Tibial nerve (tissue), 4 donors: Measurements from ENCODE around the gene PRRC2B. TPM values are rescaled to one million over a fixed set of nuclear protein-coding genes. Genes with fewer than 3 reads are reported as not detected.

Experiments used
- DNase-seq, 2 donors: peaks; one replicate each; pipeline ENCODE4 v3.0.0-alpha.2; 2019; ENCODE audit warnings: low spot score in 2 of 2
- H3K27ac ChIP-seq, 4 donors: fragments of 200-600 bp; sonication (generic) in 3 of 4; one replicate each; pipeline ENCODE4 v1.5.1; 2017 to 2019; ENCODE audit warnings: mild to moderate bottlenecking in 1 of 4
- H3K27me3 ChIP-seq, 2 donors: fragments of 200-600 bp; sonication (generic) in 1 of 2; one replicate each; pipeline versions ENCODE4 v1.5.1 to v1.6.0; 2017 to 2019
- H3K36me3 ChIP-seq, 3 donors: fragments of 200-600 bp; sonication (generic); one replicate each; pipeline ENCODE4 v1.5.1; 2018 to 2019
- H3K4me1 ChIP-seq, 4 donors: fragments of 200-600 bp; sonication (generic) in 3 of 4; one replicate each; pipeline ENCODE4 v1.5.1; 2017 to 2019
- H3K4me3 ChIP-seq, 4 donors: fragments of 200-600 bp; sonication (generic) in 3 of 4; one replicate each; pipeline ENCODE4 v1.5.1; 2017 to 2019; ENCODE audit warnings: mild to moderate bottlenecking in 1 of 4, moderate library complexity in 1 of 4
- H3K9me3 ChIP-seq, 4 donors: fragments of 200-600 bp; sonication (generic) in 3 of 4; one replicate each; pipeline ENCODE4 v1.5.1; 2017 to 2019
- EP300 ChIP-seq, 2 donors: sonication (generic); formaldehyde crosslinking; IDR thresholded peaks; one replicate each; pipeline ENCODE4 v1.6.1; 2017; ENCODE audit warnings: antibody characterized with exemption in 2 of 2, mild to moderate bottlenecking in 1 of 2
- POLR2A ChIP-seq, 2 donors: fragments of 450-650 bp; IDR thresholded peaks; one replicate each; pipeline ENCODE4 v1.6.1; 2017; ENCODE audit warnings: antibody characterized with exemption in 2 of 2, mild to moderate bottlenecking in 2 of 2, moderate library complexity in 2 of 2
- WGBS, 2 donors: methylation state at CpG; one replicate each; pipeline ENCODE4 v1.1.5; 2018; 5-methylcytosine and 5-hydroxymethylcytosine counted together
- total RNA-seq, 4 donors: library from RNA; depleted of rRNA; stranded (reverse); fragments of >200 nt; gene quantifications; one replicate each; pipeline ENCODE4 v1.1.0, GENCODE V29; 2016
- TF ChIP-seq, protein P1 (sequence below), 5 experiments: fragments of 200-600 bp in 3 of 5; fragments of 450-650 bp in 2 of 5; sonication (generic) in 3 of 5; IDR thresholded peaks; one replicate each; pipeline ENCODE4 v1.5.1; 2016 to 2019; ENCODE audit warnings: antibody characterized with exemption in 5 of 5, mild to moderate bottlenecking in 3 of 5, moderate library complexity in 2 of 5

The PRRC2B gene
- total RNA-seq, 4 donors from 2014 or later: 94.8 to 236 (median 174) TPM

DNA sequence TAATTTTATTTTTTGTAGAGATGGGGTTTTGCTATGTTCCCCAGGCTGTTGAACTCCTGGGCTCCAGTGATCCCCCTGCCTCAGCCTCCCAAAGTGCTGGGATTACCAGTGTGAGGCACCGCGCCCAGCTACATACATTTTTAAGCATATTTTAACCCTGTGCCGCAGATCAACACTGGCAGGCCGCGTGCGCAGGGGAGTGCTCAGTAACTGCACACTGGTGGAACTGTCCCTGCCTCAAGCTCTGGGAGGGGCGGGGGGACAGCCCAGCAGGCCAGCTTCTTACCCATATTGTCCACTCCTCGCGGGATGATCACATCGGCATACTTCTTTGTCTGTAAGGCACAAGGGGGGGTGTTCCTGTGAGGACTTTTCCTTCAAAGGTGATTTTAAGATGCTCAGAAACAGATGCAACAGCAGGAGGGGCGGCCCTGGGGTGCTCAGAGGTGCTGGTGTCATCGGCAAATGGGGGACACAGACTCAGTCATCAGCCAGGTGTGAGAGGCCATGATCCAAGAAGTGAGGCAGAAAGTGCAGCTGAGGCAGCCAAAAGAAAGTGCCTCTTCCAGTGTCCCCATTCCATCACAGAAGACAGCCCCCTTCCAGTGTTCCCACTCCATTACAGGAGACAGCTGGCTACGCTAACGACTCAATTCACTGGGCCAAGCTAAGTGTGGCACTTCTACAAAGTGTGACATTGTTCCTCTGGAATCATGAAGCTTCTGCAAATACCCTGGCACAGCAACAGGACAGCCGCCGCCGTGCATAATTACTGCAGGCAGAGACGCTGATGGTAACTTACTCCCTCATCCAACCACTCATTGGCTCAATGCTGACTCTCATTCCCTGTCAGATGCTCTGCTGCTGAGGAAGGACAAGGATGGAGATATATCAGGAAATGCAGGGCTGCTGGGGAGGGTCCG, 132.0 kb downstream of the PRRC2B start:
- H3K4me1 ChIP-seq: peaks cover 0 to 13% (median 10%) of the 10 kb centered on the region in 4 donors
- H3K4me3 ChIP-seq: no peak overlapping the region
- H3K27me3 ChIP-seq: no peaks in the 10 kb centered on the region
- 86 to 88% methylated on average over 19 of the region's 19 CpGs for WGBS, 2 donors
- peaks cover 4 to 87% (median 9%) of the 10 kb centered on the region in 3 donors for H3K36me3 ChIP-seq
- H3K27ac ChIP-seq: no peak overlapping the region
- no peak for DNase-seq
- H3K9me3 ChIP-seq: no peaks in the 10 kb centered on the region
- TF ChIP-seq, protein P1, sequence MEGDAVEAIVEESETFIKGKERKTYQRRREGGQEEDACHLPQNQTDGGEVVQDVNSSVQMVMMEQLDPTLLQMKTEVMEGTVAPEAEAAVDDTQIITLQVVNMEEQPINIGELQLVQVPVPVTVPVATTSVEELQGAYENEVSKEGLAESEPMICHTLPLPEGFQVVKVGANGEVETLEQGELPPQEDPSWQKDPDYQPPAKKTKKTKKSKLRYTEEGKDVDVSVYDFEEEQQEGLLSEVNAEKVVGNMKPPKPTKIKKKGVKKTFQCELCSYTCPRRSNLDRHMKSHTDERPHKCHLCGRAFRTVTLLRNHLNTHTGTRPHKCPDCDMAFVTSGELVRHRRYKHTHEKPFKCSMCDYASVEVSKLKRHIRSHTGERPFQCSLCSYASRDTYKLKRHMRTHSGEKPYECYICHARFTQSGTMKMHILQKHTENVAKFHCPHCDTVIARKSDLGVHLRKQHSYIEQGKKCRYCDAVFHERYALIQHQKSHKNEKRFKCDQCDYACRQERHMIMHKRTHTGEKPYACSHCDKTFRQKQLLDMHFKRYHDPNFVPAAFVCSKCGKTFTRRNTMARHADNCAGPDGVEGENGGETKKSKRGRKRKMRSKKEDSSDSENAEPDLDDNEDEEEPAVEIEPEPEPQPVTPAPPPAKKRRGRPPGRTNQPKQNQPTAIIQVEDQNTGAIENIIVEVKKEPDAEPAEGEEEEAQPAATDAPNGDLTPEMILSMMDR (IDR thresholded peaks at IDR 0.05): no peak
- no peak for TF ChIP-seq POLR2A (IDR thresholded peaks at IDR 0.05)
- TF ChIP-seq EP300 (IDR thresholded peaks at IDR 0.05): no peak

DNA sequence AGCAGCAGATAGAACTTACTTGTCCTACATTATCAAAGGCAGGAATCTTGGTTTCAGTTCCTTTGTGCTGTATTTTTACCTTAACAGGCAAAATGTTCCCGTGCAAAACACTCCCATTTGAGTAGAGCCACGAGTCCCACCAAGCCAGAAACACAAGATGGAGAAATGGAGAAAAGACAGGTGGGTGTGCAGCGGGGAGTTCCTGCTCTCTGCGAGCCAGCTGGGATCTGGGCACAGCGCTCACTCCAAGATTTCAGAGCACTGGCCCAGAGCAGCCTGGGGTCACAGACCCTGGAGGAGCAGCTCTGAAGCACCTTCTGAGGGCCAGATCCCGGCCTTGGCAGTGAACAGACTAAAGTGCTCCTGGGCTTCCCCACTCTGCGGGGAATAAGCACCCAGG, 134.3 kb downstream of the PRRC2B start:
- Histone ChIP-seq H3K4me3 (no peak overlapping the region), H3K27me3 (no peaks in the 10 kb centered on the region), H3K9me3 (no peaks in the 10 kb centered on the region), H3K27ac (no peak overlapping the region), H3K4me1 (peaks cover 0 to 18% (median 12%) of the 10 kb centered on the region in 4 donors), H3K36me3 (peaks cover 4 to 64% (median 9%) of the 10 kb centered on the region in 3 donors)
- no peak for DNase-seq
- WGBS, 2 donors: 77 to 90% methylated on average over 7 of the region's 7 CpGs
- TF ChIP-seq EP300 (IDR thresholded peaks at IDR 0.05): no peak
- TF ChIP-seq, protein P1 (IDR thresholded peaks at IDR 0.05): no peak
- no peak for TF ChIP-seq POLR2A (IDR thresholded peaks at IDR 0.05)

DNA sequence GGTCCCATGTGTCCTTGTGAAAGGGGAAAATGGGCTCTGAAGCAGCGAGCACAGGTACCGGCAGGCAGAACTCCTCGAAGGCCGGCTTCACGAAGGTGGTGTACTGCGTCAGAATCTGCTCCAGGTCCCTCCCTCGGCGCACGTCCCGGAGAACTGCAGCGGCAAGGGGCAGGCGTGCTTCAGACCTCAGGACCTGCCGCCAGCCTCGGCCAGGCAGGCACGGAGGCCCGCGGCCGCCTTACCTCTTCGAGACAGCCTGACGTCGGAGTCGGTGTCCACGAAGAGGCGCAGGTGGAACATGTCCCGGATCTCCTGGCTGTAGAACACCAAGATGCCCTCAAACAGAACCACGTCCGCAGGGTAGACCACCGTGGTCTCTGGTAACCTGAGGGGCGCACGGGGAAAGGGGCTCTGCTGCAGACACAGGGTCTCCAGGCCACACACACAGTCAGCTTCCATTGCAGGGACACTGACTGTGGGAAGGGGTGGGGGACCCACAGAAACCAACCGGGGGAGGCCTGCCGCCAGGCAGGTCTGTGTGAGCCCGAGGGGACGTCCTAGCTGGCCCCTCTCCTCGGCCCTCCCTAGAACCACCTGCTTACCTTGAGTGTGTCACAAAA, 135.1 kb downstream of the PRRC2B start:
- no peak for TF ChIP-seq EP300 (IDR thresholded peaks at IDR 0.05)
- TF ChIP-seq, protein P1 (IDR thresholded peaks at IDR 0.05): no peak
- no peak for TF ChIP-seq POLR2A (IDR thresholded peaks at IDR 0.05)
- Histone ChIP-seq H3K4me3 (no peak overlapping the region), H3K27me3 (no peaks in the 10 kb centered on the region), H3K36me3 (peaks cover 4 to 56% (median 9%) of the 10 kb centered on the region in 3 donors), H3K27ac (no peak overlapping the region), H3K4me1 (peaks cover 0 to 18% (median 12%) of the 10 kb centered on the region in 4 donors), H3K9me3 (no peaks in the 10 kb centered on the region)
- no peak for DNase-seq
- 86 to 91% methylated on average over 22 to 29 of the region's 35 CpGs for WGBS, 2 donors

DNA sequence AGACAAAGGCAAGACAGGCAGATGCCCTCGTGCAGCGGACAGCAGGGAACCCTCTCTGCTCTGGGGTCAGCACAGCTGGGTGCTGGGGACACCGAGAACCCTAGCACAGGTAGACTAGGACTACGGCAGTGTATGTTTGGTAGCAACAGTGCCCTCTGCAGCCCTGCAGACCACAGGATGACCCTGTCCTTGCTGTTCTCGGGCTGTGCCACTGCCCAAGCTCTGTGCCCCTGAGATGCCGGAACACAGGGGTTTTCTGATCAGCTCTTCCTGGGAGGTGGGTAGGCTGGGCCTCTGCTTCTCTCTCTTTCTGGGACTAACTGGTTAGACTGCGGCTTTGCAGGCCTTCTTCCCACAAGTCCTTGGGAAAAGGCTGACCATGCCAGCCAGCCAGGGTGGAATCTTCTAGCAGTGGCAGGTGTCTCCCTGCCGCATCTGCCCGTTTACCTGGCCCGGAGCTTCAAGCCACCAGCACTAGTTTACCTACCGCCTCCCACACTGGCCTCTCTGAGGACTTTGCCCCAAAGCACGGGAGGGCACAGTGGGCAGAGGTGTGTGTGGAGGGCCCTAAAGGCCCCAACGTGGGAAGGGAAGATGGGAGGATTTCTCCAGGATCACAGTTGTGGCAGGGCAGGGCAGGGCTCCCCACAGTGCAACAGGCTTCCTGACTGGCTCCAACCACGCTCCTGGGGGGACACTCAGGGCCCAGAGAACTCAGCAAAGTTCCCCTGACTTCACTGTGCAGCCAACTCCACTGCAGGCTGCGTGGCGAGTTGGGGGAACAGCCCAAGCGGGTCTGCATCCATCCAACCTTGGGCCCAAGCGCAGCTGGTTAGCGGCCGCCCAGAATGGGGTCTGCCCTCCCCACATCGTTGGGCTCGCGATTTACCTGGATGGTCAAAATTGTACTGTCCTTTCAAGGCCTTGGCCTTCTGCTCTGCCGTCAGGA, 136.0 kb downstream of the PRRC2B start:
- Histone ChIP-seq H3K27me3 (no peaks in the 10 kb centered on the region), H3K4me1 (peaks cover 0 to 18% (median 12%) of the 10 kb centered on the region in 4 donors), H3K36me3 (peaks cover under 1 to 47% (median 9%) of the 10 kb centered on the region in 3 donors), H3K27ac (peak overlapping the region; percentile 61 to 90 (median 86)), H3K9me3 (no peaks in the 10 kb centered on the region), H3K4me3 (peak overlapping the region; percentile 80 to 100 (median 87))
- DNase-seq: no peak
- whole genome bisulfite sequencing, 2 donors: 48 to 54% methylated on average over 21 to 23 of the region's 24 CpGs
- no peak for TF ChIP-seq POLR2A (IDR thresholded peaks at IDR 0.05)
- TF ChIP-seq, protein P1 (IDR thresholded peaks at IDR 0.05): no peak
